HG03460 (cell line): Measurements from ENCODE around the gene DUSP22.
A peak's percentile ranks its signal among the peaks of the same experiment; 100 is the strongest.
"Not testable (repeated sequence)": the region's sequence is repeated elsewhere in the genome, so short reads cannot be mapped to it uniquely, and the experiment has no call there.

Experiments
- ATAC-seq: cut with Tn5 transposase; IDR thresholded peaks from one replicate; pipeline ENCODE4 v1.9.1; 2021; ENCODE audit not compliant: unreplicated experiment

DUSP22 gene

DNA sequence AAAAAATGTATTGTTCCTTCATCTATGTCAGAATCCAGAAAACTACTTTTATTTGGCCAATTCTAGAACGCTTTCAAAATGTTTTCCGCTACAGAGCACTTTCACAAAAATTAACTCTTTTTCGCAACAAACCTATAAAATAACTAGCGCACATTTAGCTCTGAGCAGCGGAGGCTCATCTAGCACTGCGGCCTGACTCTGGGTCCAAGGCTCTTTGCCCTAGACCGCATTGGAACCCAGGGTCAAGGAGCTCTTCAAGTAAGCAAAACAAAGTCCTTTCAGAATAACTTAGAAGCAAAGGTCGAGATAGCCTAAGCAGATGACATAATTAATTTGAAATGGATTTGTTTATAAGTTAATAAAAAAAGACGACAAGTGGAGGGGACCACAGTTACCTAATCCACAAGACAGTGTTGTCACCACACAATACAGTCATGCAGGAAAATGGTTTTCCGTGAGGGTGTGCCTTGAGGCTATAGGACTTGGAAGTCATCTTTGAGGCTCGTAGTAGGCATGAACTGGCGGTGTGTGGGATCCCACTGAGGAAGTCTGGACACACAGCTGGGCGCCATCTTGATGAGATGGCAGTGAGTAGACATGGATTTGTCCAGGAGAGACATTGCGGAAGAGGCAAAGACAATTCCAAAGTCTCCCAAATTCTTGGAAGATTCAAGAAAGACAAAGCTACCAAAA is 70.1 kb downstream of the DUSP22 start:
- no peak for ATAC-seq

DNA sequence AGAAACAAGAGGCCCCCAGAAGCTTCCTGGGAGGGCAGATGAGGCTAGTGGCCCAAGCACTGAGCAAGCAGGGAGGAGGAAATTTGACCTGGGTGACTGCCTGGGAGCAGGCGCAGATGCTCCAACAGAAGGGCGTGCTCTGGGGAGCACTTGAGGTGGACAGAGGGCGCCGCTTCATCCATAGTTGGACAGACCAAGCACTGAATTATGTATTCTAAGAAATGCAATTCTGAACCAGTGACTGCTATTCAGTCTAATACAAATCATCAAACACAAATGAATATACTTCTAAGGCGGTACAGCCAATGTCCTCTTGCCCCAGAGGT is 70.6 kb downstream of the DUSP22 start:
- no peak for ATAC-seq

DNA sequence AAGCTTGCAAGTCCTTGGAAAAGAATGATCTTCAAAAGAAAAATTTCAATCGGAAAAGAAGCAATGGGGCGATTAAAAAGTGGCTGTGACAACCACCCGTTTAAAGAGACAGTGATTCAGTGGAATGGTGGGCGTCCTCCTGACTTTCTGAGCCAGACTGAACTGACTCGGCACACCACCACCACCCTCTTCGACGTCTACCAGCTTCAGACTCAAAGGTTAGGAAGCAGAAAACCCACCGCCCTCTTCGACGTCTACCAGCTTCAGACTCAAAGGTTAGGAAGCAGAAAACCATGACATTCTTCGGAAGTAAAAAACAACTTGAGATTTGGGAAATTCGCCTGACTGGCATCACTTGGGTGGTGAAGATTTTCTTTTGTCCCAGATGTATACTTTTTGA is 71.0 kb downstream of the DUSP22 start:
- no peak for ATAC-seq

DNA sequence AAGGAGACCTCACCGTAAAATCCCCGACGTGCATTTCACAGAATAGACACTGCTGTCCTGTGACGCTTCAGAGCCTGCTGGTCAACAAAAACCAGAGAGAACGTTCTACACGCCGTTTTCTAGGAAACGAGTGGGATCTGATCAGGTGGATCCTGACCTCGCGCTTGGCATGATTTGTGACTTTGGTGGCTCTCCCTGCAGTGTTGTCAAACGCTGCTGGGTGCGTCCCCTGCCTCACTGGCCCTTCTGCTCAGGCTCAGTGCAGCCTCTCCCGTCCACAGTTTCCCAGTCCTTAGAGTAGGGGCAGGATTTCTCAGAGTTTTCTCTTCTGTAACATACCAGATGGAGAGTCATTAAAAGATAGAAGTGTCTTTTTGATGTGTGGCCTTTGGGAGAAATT is 71.6 kb downstream of the DUSP22 start:
- no peak for ATAC-seq

DNA sequence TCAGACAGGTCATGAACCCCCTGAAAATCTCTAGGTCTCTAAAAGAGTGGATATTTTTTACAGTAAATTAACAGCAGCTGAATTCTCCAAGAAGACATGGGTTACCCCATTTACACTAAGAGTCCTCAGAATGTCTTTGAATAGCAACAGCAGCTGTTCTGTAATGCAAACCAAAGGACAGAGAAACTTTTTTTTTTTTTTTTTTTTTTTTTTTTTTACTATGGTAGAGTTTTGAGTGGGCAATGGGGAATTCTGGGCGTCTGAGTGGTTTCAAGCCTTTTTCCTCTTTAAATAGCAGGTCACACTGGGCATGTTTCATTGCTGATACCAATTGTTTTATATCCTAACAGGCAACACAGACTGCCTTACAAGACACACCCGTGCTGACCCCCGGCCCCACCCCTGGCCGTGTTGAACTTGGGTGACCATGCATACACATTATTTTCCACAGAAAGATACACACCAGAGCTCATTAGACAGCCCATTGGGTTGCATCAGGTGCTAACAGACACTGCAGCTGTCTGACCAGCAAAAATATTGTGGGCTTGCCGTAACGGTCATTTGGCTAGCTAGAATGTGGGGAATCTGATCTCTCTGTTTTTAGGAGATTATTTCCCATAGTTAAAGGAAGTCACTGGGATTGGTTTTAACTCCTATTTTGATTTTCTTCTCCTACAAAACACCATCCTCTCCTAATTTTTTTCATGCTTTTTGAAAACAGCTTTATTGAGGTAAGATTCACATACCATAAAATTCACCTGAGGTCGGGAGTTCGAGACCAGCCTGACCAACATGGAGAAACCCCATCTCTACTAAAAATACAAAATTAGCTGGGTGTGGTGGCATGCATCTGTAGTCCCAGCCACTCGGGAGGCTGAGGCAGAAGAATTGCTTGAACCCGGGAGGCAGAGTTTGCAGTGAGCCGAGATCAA is 72.6 kb downstream of the DUSP22 start:
- peak; percentile 56 for ATAC-seq

DNA sequence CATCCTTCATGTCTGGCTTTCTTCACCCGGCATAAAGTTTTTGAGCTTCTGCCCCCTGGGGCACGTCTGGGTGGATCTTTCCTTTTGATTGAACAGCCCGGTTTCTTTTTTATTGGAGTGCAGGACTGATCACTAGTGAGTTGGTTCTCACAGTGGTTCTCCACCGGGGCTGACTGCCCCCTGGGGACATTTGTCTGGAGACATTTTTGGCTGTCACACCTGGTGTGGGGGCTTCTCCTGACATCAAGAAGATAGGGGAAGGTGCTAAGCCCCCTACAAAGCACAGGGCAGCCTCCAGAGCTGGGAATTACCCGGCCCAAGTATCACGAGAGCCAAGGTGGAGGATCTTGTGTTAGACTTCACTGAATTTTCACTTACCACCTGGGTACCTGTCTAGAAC is 73.5 kb downstream of the DUSP22 start:
- ATAC-seq: no peak

DNA sequence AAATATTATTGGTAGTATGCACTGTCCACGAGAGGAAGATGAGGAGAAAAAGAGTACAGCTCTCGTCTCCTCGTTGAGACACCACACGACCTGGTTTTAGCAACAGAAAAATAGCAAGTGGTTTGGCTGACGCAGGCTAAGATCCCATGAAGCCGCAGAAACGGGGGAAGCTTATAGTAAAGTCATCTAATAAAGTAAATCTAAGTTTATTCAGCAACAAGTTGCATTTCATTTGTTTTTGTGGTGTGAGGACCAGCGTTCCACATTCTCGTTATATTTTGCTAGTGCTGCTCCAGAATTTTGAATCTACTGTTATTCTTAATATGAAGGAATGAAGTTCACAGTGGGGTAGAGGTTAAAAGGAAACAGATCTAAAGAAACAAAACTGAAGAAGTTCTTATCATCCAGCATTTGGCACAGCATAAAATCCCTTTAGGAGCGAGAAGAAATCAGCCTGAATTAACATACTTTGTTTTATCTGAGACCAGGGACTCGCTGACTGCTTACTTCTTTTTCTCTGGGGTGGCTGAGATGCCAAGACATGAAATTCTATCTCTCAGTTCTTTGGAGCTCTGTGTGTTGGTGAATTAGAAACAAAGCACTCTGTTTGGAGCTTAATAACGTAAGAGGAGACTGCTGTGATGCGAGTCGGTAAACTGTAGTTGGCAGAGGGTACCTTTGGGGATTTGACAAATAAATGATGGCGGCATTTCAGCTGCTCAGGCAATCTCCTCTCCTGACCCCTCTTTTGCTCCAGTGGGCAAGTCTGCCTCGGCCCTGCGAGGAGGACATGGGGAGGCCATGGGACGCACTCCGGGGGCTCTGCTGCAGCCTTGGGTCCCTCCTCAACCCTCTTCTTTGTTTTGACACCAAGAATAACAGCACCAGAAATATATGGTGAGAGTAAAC is 74.4 kb downstream of the DUSP22 start:
- ATAC-seq: no peak

DNA sequence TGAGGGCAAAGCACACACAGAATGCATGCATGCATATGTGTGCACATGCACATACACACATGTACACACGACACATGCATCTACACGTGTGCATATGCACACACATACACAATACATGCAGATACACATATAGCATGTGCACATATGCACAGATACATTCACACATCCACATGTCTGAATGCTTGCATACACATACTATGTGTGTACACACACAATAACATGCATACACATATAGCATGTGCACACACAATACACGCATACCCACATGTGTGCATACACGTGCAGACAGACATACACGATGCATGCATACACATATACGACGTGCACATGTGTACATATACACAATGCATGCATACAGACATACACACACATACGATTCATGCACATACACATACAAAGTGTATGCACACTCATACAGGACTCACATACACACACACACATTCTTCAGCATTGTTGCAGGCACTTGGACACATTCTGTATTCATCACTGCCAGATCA is 75.1 kb downstream of the DUSP22 start:
- no peak for ATAC-seq

DNA sequence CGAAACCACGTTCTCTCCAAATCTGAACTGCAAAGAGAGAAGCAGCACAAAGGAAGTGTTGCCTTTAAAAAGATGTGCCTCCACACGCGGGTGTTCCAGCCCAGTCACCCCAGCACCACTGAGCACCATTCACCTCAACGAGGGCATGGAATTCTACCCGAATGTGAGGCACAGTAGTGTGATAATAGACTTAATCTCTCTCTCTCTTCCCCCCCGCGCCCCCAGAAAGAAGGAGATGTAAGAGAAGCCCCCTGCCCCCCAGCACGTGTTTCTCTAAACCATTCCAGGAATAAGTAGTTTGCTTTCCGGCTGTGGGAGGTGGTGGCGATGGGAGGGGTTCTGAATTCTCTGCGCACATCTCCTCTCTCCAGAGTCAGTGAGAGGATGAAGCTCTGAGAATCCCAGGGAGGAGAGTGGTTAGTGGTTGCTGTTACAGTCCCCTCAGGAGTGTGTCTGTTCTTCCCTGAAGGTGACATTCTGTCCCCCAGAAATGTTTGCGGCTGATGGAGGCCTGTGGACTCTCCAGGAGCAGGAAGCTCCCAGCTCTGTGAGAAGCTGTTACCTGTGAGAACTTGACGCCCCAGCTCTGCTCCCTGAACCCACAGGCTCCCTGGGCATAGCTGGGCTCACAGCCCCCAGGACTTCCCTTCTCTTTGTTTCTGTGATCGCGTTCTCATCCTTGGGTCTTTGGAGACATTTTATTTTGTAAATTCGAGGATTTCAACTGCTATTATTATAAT is 75.8 kb downstream of the DUSP22 start:
- ATAC-seq: no peak

DNA sequence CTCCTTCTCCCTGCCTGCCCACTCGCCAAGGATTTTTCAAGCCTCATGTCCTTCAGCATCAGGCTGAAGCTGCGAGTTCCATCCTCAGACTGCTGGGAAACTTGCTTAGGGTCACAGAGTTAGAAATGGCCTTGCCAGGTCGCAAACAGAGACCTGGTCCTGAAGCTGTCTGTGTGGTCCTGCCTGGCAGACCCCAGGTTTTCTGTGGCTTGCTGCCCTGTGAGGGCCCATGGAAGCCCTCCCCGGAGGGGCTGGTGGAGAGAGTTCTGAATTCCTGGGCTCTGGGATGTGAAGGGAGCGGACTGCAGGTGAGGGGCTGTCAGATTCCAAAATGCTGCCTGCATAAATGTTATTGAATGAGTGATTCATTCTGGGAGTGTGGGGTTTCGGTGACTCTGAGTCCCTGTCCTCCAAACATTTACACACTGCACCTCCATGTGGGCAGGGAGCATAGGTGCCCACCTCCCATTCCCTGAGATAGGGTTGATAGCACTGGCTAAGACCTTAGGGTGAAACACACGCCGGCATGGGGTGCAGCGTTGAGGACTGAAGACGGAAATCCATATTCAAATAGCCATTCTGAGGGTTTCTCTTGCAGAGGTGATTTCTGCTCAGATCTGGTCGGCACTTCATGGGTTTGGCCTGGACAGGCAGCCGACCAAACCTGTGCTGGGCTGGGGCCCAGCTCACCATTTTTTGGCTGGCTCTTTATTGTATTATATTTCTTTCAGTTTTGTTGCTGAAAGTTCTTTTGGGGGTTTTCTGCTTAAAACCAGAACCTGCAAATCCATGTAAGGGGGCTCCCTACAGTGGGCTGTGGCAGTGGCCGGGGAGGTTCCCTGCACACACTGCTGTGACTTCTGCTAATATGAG is 77.5 kb downstream of the DUSP22 start:
- no peak for ATAC-seq

DNA sequence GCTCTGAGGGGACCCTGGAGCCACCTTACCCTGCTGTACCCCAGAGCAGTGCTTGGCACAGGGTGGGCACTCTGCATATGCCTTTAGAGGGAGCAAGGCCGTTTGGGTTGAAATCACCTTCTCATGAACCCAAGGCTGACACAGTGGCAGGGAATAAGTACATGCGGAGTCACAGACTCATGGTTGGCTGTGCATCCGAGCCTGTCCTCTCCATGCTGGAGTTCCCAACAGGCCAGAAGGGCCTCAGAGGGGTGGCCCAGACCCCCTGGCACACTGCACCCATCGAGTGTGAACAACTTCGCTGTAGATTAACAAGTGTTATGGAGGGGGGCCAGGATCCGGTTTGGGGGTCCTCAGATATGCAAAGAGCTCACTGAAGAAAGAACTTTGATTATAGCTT is 78.3 kb downstream of the DUSP22 start:
- ATAC-seq: no peak

DNA sequence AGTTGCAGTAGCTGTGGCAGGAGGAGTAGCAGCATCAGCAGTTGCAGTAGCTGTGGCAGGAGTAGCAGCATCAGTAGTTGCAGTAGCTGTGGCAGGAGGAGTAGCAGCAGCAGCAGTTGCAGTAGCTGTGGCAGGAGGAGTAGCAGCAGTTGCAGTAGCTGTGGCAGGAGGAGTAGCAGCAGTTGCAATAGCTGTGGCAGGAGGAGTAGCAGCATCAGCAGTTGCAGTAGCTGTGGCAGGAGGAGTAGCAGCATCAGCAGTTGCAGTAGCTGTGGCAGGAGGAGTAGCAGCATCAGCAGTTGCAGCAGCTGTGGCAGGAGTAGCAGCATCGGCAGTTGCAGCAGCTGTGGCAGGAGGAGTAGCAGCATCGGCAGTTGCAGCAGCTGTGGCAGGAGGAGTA is 79.6 kb downstream of the DUSP22 start:
- not testable (repeated sequence) for ATAC-seq

DNA sequence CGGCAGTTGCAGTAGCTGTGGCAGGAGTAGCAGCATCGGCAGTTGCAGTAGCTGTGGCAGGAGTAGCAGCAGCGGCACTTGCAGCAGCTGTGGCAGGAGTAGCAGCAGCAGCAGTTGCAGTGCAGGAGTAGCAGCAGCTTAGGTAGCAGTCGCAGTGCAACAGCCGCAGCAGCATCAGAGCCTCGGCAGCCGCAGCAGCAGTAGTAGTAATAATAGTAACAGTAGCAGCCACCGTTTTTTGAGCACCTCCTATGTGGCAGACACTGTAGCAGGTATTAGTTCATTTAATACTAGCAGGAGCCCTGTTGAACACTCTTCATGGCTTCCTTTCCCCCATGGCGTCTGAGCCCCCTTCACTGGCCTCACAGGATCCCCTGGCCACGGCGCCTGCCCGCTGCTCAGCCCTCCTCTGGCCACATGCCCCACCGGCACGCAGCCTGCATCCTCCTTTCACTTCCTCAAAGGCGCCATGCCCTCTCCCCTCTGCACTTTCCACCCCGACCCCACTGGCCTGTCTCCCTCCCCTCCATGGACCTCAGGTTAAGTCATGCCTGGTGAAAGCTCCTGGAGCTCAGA is 80.1 kb downstream of the DUSP22 start:
- peak; percentile 56 for ATAC-seq

DNA sequence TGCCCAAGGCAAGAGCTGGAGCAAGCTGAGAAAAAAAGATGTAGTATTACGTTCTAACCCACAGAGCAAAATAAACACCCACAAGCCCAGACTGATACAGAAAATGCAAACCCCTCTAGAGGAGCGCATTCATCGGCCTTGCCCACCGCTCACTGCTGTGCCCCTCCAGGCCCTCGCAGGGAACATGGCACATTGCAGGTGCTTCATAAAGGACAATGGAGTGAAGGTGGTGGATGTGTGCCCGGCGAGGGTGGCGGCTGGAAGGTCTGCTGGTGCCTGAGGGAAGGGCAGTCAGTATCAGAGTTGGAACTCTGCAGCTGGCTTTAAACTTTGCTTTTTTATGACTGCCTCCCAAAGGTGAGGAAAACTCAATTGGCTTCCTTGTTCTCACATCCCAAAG is 80.7 kb downstream of the DUSP22 start:
- no peak for ATAC-seq

DNA sequence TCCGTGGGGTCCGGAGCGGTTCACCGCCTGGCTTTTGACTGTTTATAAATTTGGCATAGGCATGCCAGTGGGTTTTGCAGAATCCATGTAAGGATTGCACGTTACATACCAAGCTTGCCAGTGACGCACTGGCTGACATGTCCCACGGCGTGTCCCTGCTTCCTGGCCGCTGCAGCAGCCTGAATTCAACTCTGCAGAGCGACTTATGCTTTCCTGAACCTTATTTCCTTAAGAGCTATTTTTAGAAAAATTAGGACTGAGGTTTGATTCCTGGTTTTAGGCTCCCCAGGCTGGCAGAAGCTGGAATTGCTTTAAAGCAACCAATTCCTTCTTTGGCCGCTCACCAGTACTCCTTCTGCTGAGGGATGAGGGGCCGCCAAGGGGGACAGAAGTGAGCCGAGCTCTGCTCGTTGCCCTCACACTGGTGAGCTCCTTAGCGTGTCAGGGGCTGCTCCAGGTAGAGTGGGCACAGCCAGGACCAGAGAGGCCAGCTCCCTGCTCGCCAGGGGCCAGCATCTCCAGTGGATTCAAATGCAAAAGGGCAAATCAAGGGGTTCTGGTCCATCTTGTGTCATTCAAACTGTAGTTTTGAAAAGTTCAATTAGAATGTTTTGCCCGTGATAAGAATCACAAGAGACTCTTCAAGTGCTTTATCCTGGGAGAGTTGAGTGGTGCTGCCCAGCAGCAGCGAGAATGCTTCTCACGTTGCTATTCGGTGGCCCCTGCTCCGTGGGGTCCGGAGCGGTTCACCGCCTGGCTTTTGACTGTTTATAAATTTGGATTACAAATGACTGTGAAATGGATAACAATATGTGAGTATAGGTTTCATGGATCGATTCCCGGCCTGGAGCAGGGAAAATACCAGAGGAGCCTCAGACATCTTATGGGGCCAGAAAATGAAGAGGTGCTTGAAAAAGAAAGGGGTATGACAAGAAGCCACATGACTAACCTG is 81.8 kb downstream of the DUSP22 start:
- ATAC-seq: no peak

DNA sequence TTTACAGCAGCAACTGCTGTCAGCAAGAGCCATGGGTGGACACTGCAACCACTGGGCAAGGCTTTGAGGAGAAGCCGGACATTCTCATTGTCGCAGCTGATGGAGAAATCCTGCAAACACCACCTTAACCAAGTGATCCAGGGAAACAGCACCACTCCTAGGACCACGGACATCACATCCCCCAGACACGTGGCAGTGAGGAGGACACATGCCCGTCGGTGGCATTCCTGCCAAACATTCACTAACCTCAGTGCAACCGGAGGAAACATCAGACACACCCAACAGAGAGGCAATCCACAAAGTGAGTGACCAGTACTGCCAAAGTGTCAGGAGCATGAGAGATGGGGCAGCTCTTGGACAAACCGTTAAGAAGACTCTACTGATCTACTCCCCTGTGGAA is 82.7 kb downstream of the DUSP22 start:
- ATAC-seq: no peak

DNA sequence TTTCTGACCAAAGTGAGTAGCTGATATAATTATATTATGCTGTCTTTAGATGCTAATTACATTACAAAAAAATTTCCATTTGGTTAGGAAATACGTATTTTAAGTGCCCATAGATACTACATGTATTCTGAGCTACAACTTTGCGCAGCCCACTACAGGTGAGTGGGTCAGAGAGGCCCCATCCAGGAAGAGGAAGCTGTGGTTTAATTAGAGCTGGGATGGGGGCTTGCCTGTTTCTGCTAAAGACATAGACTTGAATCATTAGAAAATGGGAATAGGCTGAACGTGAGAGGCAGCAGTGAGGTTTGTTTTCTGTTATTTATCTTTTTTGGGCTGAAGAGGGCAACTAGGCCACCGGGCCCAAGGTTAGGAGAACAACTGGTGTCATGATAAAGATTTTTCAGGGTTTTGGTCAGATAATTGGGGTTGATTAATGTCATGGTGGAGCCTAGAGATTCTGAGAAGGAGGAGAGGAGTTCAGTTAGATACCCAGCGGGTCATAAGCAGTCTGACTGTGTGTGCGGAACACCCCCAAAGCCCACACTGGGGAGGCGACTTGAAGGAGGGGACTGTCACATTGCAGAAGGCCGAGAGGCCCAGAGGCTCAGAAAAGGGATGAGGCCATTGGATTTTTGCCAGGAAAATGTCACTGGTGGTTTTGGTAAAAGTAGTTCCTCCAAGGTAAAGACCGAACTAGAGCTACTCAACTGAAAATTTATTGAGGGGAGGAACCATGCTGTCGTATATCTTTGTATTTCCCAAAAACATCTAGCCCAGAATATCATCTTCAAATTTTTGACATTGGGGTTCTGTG is 84.7 kb downstream of the DUSP22 start:
- ATAC-seq: no peak
